Measurements from ENCODE around the gene LTF.

Gene LTF

GRCh38 chr3:46491089-46492070, 26.7 kb upstream of the LTF start:
- no peak for DNase-seq (ENCODE audit: low read depth, low spot score)

GRCh38 chr3:46490338-46491084, 25.8 kb upstream of the LTF start:
- DNase-seq (ENCODE audit: low read depth, low spot score), result no peak

GRCh38 chr3:46489875-46490274, 25.2 kb upstream of the LTF start:
- DNase-seq (ENCODE audit: low read depth, low spot score), result no peak

GRCh38 chr3:46489381-46489780, 24.7 kb upstream of the LTF start:
- no peak for DNase-seq (ENCODE audit: low read depth, low spot score)

GRCh38 chr3:46488735-46489361, 24.1 kb upstream of the LTF start:
- peak; percentile 85 for DNase-seq (ENCODE audit: low read depth, low spot score)

- no peak for DNase-seq (ENCODE audit: low read depth, low spot score)
These were observed 21.1 kb upstream of the LTF start for GRCh38 chr3:46485779-46486175.

GRCh38 chr3:46484911-46485778, 20.4 kb upstream of the LTF start:
- DNase-seq (ENCODE audit: low read depth, low spot score), result no peak

GRCh38 chr3:46484388-46484787, 19.7 kb upstream of the LTF start:
- DNase-seq (ENCODE audit: low read depth, low spot score), result no peak

- no peak for DNase-seq (ENCODE audit: low read depth, low spot score)
These were observed 19.1 kb upstream of the LTF start for GRCh38 chr3:46483825-46484224.

- DNase-seq (ENCODE audit: low read depth, low spot score), result no peak
These were observed 18.1 kb upstream of the LTF start for GRCh38 chr3:46482632-46483350.

GRCh38 chr3:46481636-46482035, 16.9 kb upstream of the LTF start:
- no peak for DNase-seq (ENCODE audit: low read depth, low spot score)

GRCh38 chr3:46480491-46481195, 15.9 kb upstream of the LTF start:
- no peak for DNase-seq (ENCODE audit: low read depth, low spot score)

GRCh38 chr3:46479696-46480095, 15.0 kb upstream of the LTF start:
- no peak for DNase-seq (ENCODE audit: low read depth, low spot score)

- no peak for DNase-seq (ENCODE audit: low read depth, low spot score)
These were observed 14.3 kb upstream of the LTF start for GRCh38 chr3:46479021-46479420.

GRCh38 chr3:46478341-46478740, 13.6 kb upstream of the LTF start:
- DNase-seq (ENCODE audit: low read depth, low spot score), result no peak

GRCh38 chr3:46477756-46478155, 13.1 kb upstream of the LTF start:
- DNase-seq (ENCODE audit: low read depth, low spot score), result no peak

GRCh38 chr3:46477145-46477544, 12.4 kb upstream of the LTF start:
- DNase-seq (ENCODE audit: low read depth, low spot score), result no peak

- no peak for DNase-seq (ENCODE audit: low read depth, low spot score)
These were observed 8.0 kb upstream of the LTF start for GRCh38 chr3:46472736-46473135.

- no peak for DNase-seq (ENCODE audit: low read depth, low spot score)
These were observed 6.7 kb upstream of the LTF start for GRCh38 chr3:46471371-46471914.

GRCh38 chr3:46470831-46471230, 6.1 kb upstream of the LTF start:
- DNase-seq (ENCODE audit: low read depth, low spot score), result no peak
